ENCODE results near the gene PITPNB. TPM values are rescaled to one million over a fixed set of nuclear protein-coding genes. Genes with fewer than 3 reads are reported as not detected.
A peak's percentile ranks its signal among the peaks of the same experiment; 100 is the strongest.

The PITPNB gene
- total RNA-seq, 1 donor from 2014 or later: 74.4 TPM

DNA sequence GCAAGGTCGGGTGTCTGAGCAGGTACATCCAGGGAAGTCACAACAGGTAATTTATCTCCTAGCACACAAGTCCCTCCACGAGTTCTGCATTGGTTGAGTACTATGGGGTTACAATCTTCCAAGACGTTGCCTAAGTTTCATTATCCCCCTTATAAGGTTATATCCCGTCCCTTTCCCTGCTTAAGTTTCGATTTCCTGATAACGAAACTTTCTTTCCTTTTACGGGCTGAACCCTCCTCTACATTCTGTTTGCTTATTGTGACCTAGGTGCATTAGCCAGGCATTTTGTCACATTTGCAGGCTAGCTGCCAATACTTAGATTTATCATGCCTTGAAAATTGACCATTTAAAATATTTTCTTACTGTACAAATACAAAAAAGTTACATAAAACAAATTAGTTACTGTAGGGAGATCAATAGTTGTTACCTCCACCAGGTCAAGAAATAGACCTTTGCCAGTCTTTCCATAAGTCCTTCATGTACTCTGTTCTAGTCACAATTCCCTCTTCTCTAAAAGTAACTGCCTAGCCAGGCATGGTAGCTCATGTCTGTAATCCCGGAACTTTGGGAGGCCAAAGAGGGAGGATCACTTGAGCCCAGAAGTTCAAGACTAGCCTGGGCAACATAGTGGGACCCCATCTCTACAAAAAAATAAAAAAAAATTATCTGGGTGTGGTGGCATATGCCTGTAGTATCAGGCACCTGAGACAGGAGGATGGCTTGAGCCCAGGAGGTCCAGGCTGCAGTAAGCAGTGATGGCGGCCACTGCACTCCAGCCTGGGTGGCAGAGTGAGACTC is 14.3 kb upstream of the PITPNB start:
- Mint-ChIP-seq H3K36me3 (ENCODE audit: insufficient read depth) (peaks cover 2% of the 10 kb centered on the region), H3K4me3 (ENCODE audit: low read depth) (no peak overlapping the region), H3K4me1 (ENCODE audit: low read depth) (peaks cover 5% of the 10 kb centered on the region), H3K27me3 (no peaks in the 10 kb centered on the region), H3K27ac (no peak overlapping the region), H3K9me3 (ENCODE audit: low read depth) (peaks cover 4% of the 10 kb centered on the region)
- no peak for DNase-seq (ENCODE audit: low spot score, unreplicated experiment)
- no peak for TF ChIP-seq CTCF (IDR thresholded peaks at IDR 0.05; ENCODE audit: unreplicated experiment)

DNA sequence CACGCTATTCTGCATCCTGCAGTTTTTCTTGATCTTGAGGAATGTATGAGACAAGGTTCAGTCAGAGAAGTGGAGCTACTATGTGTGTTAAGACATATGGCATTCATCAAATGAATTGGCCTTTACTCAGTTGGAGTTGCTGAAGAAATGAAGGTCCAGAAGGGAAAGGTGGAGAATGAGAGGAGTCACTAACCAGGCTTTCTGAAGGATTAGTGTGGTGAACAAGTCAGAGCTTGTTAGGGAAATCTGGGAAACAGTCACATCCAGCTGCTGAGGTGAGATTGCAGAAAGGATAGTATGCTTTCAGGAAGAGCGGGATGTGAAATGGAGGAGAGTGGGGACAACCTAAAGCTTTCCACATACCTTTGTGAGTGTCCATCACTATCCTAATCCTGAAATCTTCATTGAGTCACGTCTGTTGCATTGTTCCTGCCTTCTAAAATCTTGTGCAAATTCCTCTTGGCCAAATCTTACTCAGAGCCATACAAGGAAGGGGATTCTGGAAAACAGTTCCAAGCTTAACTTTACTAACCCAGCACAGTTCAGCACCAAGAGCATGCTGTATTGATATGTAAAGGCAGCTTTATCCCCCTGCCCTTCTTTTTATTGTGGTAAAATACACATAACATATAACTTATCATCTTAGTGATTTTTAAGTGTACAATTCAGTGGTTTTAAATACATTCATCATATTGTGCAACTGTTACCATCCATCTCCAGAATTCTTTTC is 11.4 kb upstream of the PITPNB start:
- no peak overlapping the region for H3K27ac Mint-ChIP-seq
- no peaks in the 10 kb centered on the region for H3K27me3 Mint-ChIP-seq
- H3K4me3 Mint-ChIP-seq (ENCODE audit: low read depth): no peak overlapping the region
- peaks cover 2% of the 10 kb centered on the region for H3K36me3 Mint-ChIP-seq (ENCODE audit: insufficient read depth)
- TF ChIP-seq CTCF (IDR thresholded peaks at IDR 0.05; ENCODE audit: unreplicated experiment): no peak
- no peak for DNase-seq (ENCODE audit: low spot score, unreplicated experiment)
- peaks cover 4% of the 10 kb centered on the region for H3K9me3 Mint-ChIP-seq (ENCODE audit: low read depth)
- H3K4me1 Mint-ChIP-seq (ENCODE audit: low read depth): peaks cover 5% of the 10 kb centered on the region

- Mint-ChIP-seq H3K36me3 (ENCODE audit: insufficient read depth) (peaks cover 5% of the 10 kb centered on the region), H3K9me3 (ENCODE audit: low read depth) (no peaks in the 10 kb centered on the region), H3K27ac (no peak overlapping the region), H3K4me1 (ENCODE audit: low read depth) (no peaks in the 10 kb centered on the region), H3K27me3 (no peaks in the 10 kb centered on the region), H3K4me3 (ENCODE audit: low read depth) (no peak overlapping the region)
- TF ChIP-seq CTCF (IDR thresholded peaks at IDR 0.05; ENCODE audit: unreplicated experiment): no peak
- no peak for DNase-seq (ENCODE audit: low spot score, unreplicated experiment)
Measured at GRCh38 chr22:27927608-27928007, 8.6 kb upstream of the PITPNB start.

DNA sequence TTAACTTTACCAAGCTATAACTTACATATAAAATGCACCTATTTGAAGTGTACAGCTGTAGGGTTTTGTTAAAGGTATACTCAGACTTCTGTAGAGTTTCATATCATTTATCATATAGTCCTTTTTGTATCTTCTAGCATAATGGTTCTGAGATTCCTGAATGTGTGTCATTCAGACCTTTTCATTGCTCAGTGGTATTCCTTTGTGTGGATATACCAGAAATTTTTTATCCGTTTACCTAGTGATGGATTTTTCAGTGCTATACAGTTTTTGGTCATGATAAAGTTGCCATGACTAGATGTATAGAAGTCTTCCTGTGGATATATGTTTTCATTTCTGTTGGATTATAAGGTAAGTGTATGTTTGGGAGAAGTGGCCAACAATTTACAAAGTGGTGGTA is 6.3 kb upstream of the PITPNB start:
- H3K27ac Mint-ChIP-seq: no peak overlapping the region
- DNase-seq (ENCODE audit: low spot score, unreplicated experiment): no peak
- H3K4me1 Mint-ChIP-seq (ENCODE audit: low read depth): peaks cover 3% of the 10 kb centered on the region
- no peak for TF ChIP-seq CTCF (IDR thresholded peaks at IDR 0.05; ENCODE audit: unreplicated experiment)
- H3K27me3 Mint-ChIP-seq: no peaks in the 10 kb centered on the region
- no peak overlapping the region for H3K4me3 Mint-ChIP-seq (ENCODE audit: low read depth)
- peaks cover 10% of the 10 kb centered on the region for H3K36me3 Mint-ChIP-seq (ENCODE audit: insufficient read depth)
- H3K9me3 Mint-ChIP-seq (ENCODE audit: low read depth): no peaks in the 10 kb centered on the region

- Mint-ChIP-seq H3K4me3 (ENCODE audit: low read depth) (peak overlapping the region; percentile 97), H3K9me3 (ENCODE audit: low read depth) (no peaks in the 10 kb centered on the region), H3K4me1 (ENCODE audit: low read depth) (peaks cover 20% of the 10 kb centered on the region), H3K27ac (peak overlapping the region; percentile 99), H3K36me3 (ENCODE audit: insufficient read depth) (peaks cover 7% of the 10 kb centered on the region), H3K27me3 (no peaks in the 10 kb centered on the region)
- no peak for TF ChIP-seq CTCF (IDR thresholded peaks at IDR 0.05; ENCODE audit: unreplicated experiment)
- DNase-seq (ENCODE audit: low spot score, unreplicated experiment): no peak
Measured at GRCh38 chr22:27919942-27920755, 1.1 kb upstream of the PITPNB start.
